GM18909 (cell line): Measurements from ENCODE around the gene APEX1.
"Not testable (repeated sequence)": the region's sequence is repeated elsewhere in the genome, so short reads cannot be mapped to it uniquely, and the experiment has no call there.

Experiments
- ATAC-seq: cut with Tn5 transposase; IDR thresholded peaks from one replicate; pipeline ENCODE4 v1.9.1; 2021; ENCODE audit warnings: mild to moderate bottlenecking; ENCODE audit not compliant: unreplicated experiment, poor library complexity

Gene APEX1

DNA sequence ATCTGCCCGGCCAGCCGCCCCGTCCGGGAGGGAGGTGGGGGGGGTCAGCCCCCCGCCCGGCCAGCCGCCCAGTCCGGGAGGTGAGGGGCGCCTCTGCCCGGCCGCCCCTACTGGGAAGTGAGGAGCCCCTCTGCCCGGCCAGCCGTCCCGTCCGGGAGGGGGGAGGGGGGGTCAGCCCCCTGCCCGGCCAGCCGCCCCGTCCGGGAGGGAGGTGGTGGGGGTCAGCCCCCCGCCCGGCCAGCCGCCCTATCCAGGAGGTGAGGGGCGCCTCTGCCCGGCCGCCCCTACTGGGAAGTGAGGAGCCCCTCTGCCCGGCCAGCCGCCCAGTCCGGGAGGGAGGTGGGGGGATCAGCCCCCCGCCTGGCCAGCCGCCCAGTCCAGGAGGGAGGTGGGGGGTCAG, 51.2 kb downstream of the APEX1 start:
- not testable (repeated sequence) for ATAC-seq

DNA sequence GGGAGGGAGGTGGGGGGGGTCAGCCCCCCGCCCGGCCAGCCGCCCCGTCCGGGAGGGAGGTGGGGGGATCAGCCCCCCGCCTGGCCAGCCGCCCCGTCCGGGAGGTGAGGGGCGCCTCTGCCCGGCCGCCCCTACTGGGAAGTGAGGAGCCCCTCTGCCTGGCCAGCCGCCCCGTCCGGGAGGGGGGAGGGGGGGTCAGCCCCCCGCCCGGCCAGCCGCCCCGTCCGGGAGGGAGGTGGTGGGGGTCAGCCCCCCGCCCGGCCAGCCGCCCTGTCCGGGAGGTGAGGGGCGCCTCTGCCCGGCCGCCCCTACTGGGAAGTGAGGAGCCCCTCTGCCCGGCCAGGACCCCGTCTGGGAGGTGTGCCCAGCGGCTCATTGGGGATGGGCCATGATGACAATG, 51.7 kb downstream of the APEX1 start:
- ATAC-seq, result not testable (repeated sequence)
